ENCODE measurements around the gene CACNB2. TPM values are rescaled to one million over a fixed set of nuclear protein-coding genes. Genes with fewer than 3 reads are reported as not detected.

CACNB2 gene
- total and polyA plus RNA-seq, 10 of the 15 experiments (the other 5 are each of a cell fraction or from before 2014, with no cell fraction given) = 0.62 to 8.1 (median 1.2) TPM

DNA sequence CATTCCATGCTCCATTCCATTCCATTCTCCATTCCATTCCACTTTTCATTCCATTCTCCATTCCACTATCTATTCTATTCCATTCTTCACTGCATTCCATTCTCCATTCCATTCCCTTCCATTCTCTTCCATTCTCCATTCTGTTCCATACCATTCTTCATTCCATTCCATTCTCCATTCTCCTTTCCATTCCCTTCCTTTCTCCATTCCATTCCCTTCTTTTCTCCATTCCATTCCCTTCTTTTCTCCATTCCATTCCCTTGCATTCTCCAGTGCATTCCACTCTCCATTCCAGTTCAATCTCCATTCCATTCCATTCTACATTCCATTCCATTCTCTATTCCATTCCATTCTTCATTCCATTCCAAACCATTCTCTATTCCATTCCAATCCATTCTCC is 430.9 kb downstream of the CACNB2 start:
- no peak overlapping the region for H3K27ac ChIP-seq (ENCODE audit: control insufficient read depth, insufficient read depth)
- no peaks in the 10 kb centered on the region for H3K27me3 ChIP-seq (replicated peaks in 1 of 2; ENCODE audit: control insufficient read depth in 2 of 2, insufficient read depth in 2 of 2, low read length in 1 of 2)
- no peaks in the 10 kb centered on the region; the same call in none of the 3 replicates for H3K9me3 ChIP-seq (replicated peaks; ENCODE audit: control insufficient read depth, insufficient read depth, low read length)
- ChIA-PET SMC1A (ENCODE audit: uncharacterized antibody, unreplicated experiment) (no interaction called here), POLR2A (no interaction called here), CTCF (no interaction called here), RAD21 (ENCODE audit: unreplicated experiment) (no interaction called here)
- no peaks in the 10 kb centered on the region for H3K79me2 ChIP-seq (ENCODE audit: control insufficient read depth, insufficient read depth, low read length)
- DNase-seq (ENCODE audit: low read depth, low spot score) (no peak), ATAC-seq (no peak), FAIRE-seq (no peak)
- in situ Hi-C loops (cut with MboI) (no loop called here), intact Hi-C loops (cut with micrococcal nuclease; ENCODE audit: unreplicated experiment) (no loop called here)
- H3K4me1 ChIP-seq (ENCODE audit: control insufficient read depth, insufficient read depth, low read length) = no peaks in the 10 kb centered on the region
- no peak overlapping the region for H3K4me3 ChIP-seq
- H3K36me3 ChIP-seq (ENCODE audit: control insufficient read depth in 2 of 2, insufficient read depth in 2 of 2, low read length in 1 of 2) = no peaks in the 10 kb centered on the region
- BruUV-seq (replicated peaks) = no TSS peak
- H4K20me1 ChIP-seq (ENCODE audit: control insufficient read depth, insufficient read depth) = no peaks in the 10 kb centered on the region
- TF ChIP-seq POLR2AphosphoS2 (IDR thresholded peaks at IDR 0.05; ENCODE audit: low read depth, low read length) (no peak), RUNX3 (IDR thresholded peaks at IDR 0.05; ENCODE audit: low read length) (no peak), ZZZ3 (IDR thresholded peaks at IDR 0.05; ENCODE audit: control insufficient read depth, insufficient read length, low read depth) (no peak), JUNB (IDR thresholded peaks at IDR 0.05) (no peak), MEF2B (IDR thresholded peaks at IDR 0.05; ENCODE audit: partially characterized antibody, poor library complexity, severe bottlenecking) (no peak)
- TF ChIP-seq, protein P1, sequence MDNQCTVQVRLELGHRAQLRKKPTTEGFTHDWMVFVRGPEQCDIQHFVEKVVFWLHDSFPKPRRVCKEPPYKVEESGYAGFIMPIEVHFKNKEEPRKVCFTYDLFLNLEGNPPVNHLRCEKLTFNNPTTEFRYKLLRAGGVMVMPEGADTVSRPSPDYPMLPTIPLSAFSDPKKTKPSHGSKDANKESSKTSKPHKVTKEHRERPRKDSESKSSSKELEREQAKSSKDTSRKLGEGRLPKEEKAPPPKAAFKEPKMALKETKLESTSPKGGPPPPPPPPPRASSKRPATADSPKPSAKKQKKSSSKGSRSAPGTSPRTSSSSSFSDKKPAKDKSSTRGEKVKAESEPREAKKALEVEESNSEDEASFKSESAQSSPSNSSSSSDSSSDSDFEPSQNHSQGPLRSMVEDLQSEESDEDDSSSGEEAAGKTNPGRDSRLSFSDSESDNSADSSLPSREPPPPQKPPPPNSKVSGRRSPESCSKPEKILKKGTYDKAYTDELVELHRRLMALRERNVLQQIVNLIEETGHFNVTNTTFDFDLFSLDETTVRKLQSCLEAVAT (IDR thresholded peaks at IDR 0.05) = no peak
- H3K9ac ChIP-seq (ENCODE audit: control insufficient read depth, insufficient read depth, low read length) = no peak overlapping the region
- H3K4me2 ChIP-seq (ENCODE audit: control insufficient read depth, insufficient read depth) = no peak overlapping the region
- H2AFZ ChIP-seq (ENCODE audit: control insufficient read depth, low read depth, low read length) = no peak overlapping the region

DNA sequence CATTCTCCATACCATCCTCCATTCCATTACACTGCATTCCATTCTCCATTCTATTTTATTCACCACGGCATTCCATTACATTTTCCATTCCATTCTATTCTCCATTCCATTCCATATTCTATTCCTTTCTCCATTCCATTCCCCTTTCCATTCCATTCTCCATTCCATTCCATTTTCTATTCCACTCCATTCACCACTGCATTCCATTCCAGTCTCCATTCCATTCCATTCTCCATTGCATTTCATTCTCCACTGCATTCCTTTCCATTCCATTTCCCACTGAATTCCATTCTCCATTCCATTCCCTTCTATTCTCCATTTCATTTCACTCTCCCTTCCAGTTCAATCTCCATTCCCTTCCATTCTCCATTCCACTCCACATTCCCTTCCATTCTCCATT is 431.6 kb downstream of the CACNB2 start:
- H2AFZ ChIP-seq (ENCODE audit: control insufficient read depth, low read depth, low read length) = no peak overlapping the region
- no peak overlapping the region for H3K4me3 ChIP-seq
- WGBS (ENCODE audit: insufficient coverage, insufficient replicate concordance, low lambda C conversion rate, missing lambda C conversion rate) = 100% methylated on average over 1 of the region's 1 CpG
- BruUV-seq (replicated peaks) = no TSS peak
- no peak overlapping the region for H3K4me2 ChIP-seq (ENCODE audit: control insufficient read depth, insufficient read depth)
- no peak for ATAC-seq
- H3K9me3 ChIP-seq (replicated peaks; ENCODE audit: control insufficient read depth, insufficient read depth, low read length) = no peaks in the 10 kb centered on the region; the same call in none of the 3 replicates
- no peak for FAIRE-seq
- no peaks in the 10 kb centered on the region for H4K20me1 ChIP-seq (ENCODE audit: control insufficient read depth, insufficient read depth)
- H3K79me2 ChIP-seq (ENCODE audit: control insufficient read depth, insufficient read depth, low read length) = no peaks in the 10 kb centered on the region
- no peaks in the 10 kb centered on the region for H3K4me1 ChIP-seq (ENCODE audit: control insufficient read depth, insufficient read depth, low read length)
- H3K27ac ChIP-seq (ENCODE audit: control insufficient read depth, insufficient read depth) = no peak overlapping the region
- no peaks in the 10 kb centered on the region for H3K36me3 ChIP-seq (ENCODE audit: control insufficient read depth in 2 of 2, insufficient read depth in 2 of 2, low read length in 1 of 2)
- no peak for DNase-seq (ENCODE audit: low read depth, low spot score)
- intact Hi-C loops (cut with micrococcal nuclease; ENCODE audit: unreplicated experiment) (no loop called here), in situ Hi-C loops (cut with MboI) (no loop called here)
- no peak overlapping the region for H3K9ac ChIP-seq (ENCODE audit: control insufficient read depth, insufficient read depth, low read length)
- RAD21 ChIA-PET (ENCODE audit: unreplicated experiment) = no interaction called here
- POLR2A ChIA-PET = no interaction called here
- CTCF ChIA-PET = no interaction called here
- SMC1A ChIA-PET (ENCODE audit: uncharacterized antibody, unreplicated experiment) = no interaction called here
- no peaks in the 10 kb centered on the region for H3K27me3 ChIP-seq (replicated peaks in 1 of 2; ENCODE audit: control insufficient read depth in 2 of 2, insufficient read depth in 2 of 2, low read length in 1 of 2)
- no peak for TF ChIP-seq IKZF1 (conservative IDR thresholded peaks at IDR 0.05)
- no peak for TF ChIP-seq NFYA (IDR thresholded peaks at IDR 0.05; ENCODE audit: borderline replicate concordance, low read depth, low read length)
- TF ChIP-seq, protein P2, sequence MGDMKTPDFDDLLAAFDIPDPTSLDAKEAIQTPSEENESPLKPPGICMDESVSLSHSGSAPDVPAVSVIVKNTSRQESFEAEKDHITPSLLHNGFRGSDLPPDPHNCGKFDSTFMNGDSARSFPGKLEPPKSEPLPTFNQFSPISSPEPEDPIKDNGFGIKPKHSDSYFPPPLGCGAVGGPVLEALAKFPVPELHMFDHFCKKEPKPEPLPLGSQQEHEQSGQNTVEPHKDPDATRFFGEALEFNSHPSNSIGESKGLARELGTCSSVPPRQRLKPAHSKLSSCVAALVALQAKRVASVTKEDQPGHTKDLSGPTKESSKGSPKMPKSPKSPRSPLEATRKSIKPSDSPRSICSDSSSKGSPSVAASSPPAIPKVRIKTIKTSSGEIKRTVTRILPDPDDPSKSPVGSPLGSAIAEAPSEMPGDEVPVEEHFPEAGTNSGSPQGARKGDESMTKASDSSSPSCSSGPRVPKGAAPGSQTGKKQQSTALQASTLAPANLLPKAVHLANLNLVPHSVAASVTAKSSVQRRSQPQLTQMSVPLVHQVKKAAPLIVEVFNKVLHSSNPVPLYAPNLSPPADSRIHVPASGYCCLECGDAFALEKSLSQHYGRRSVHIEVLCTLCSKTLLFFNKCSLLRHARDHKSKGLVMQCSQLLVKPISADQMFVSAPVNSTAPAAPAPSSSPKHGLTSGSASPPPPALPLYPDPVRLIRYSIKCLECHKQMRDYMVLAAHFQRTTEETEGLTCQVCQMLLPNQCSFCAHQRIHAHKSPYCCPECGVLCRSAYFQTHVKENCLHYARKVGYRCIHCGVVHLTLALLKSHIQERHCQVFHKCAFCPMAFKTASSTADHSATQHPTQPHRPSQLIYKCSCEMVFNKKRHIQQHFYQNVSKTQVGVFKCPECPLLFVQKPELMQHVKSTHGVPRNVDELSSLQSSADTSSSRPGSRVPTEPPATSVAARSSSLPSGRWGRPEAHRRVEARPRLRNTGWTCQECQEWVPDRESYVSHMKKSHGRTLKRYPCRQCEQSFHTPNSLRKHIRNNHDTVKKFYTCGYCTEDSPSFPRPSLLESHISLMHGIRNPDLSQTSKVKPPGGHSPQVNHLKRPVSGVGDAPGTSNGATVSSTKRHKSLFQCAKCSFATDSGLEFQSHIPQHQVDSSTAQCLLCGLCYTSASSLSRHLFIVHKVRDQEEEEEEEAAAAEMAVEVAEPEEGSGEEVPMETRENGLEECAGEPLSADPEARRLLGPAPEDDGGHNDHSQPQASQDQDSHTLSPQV (IDR thresholded peaks at IDR 0.05) = no peak
- TF ChIP-seq SP1 (IDR thresholded peaks at IDR 0.05; ENCODE audit: low read depth, low read length) = no peak
- TF ChIP-seq RCOR1 (conservative IDR thresholded peaks at IDR 0.05; ENCODE audit: low read depth, low read length) = no peak
- no peak for TF ChIP-seq BRCA1 (IDR thresholded peaks at IDR 0.05; ENCODE audit: low read depth, low read length)
- no peak for TF ChIP-seq MXI1 (IDR thresholded peaks at IDR 0.05; ENCODE audit: low read depth, low read length)
- no peak for TF ChIP-seq FOXM1 (IDR thresholded peaks at IDR 0.05; ENCODE audit: low read depth, low read length)
- no peak for TF ChIP-seq GATAD2B (conservative IDR thresholded peaks at IDR 0.05; ENCODE audit: low read depth)
- TF ChIP-seq SMARCA5 (IDR thresholded peaks at IDR 0.05) = no peak

Data from GM12878 (cell line).